Liver (tissue), 3 donors: ENCODE results near the gene HNRNPUL2.

Experiments
- CTCF ChIP-seq: fragments of 150-350 bp; IDR thresholded peaks from 2 replicates; pipeline ENCODE4 v1.5.1; 2017; ENCODE audit warnings: improper control_type of control experiment, low read depth, low read length; ENCODE audit not compliant: missing input control
- FOXA1 ChIP-seq: IDR thresholded peaks from 2 replicates; pipeline ENCODE4 v1.6.1; 2016; ENCODE audit warnings: antibody characterized with exemption
- HNF4A ChIP-seq, 2 donors: conservative IDR thresholded peaks; 2 replicates each; pipeline ENCODE4 v1.6.1; 2016; ENCODE audit warnings: antibody characterized with exemption in 2 of 2, mild to moderate bottlenecking in 2 of 2
- JUND ChIP-seq, 2 donors: IDR thresholded peaks; 2 replicates each; pipeline ENCODE4 v1.6.1; 2016; ENCODE audit warnings: antibody characterized with exemption in 2 of 2
- MAX ChIP-seq: IDR thresholded peaks from 2 replicates; pipeline ENCODE4 v1.6.1; 2016; ENCODE audit warnings: antibody characterized with exemption
- RAD21 ChIP-seq, 2 donors: IDR thresholded peaks; 2 replicates each; pipeline ENCODE4 v1.6.1; 2016; ENCODE audit warnings: antibody characterized with exemption in 2 of 2, mild to moderate bottlenecking in 2 of 2
- REST ChIP-seq: IDR thresholded peaks from 2 replicates; pipeline ENCODE4 v1.6.1; 2016; ENCODE audit warnings: antibody characterized with exemption, mild to moderate bottlenecking
- RXRA ChIP-seq, 2 donors: IDR thresholded peaks; 2 replicates each; pipeline ENCODE4 v1.6.1; 2017 to 2018; ENCODE audit warnings: antibody characterized with exemption in 2 of 2, mild to moderate bottlenecking in 1 of 2
- SP1 ChIP-seq: IDR thresholded peaks from 2 replicates; pipeline ENCODE4 v1.6.1; 2018; ENCODE audit warnings: antibody characterized with exemption, mild to moderate bottlenecking
- TAF1 ChIP-seq: conservative IDR thresholded peaks from 2 replicates; pipeline ENCODE4 v1.6.1; 2016; ENCODE audit warnings: antibody characterized with exemption, mild to moderate bottlenecking
- YY1 ChIP-seq: IDR thresholded peaks from 2 replicates; pipeline ENCODE4 v1.6.1; 2016; ENCODE audit warnings: antibody characterized with exemption, mild to moderate bottlenecking
- TF ChIP-seq, protein P1 (sequence below): IDR thresholded peaks from 2 replicates; pipeline ENCODE4 v1.6.1; 2016; ENCODE audit warnings: antibody characterized with exemption
- TF ChIP-seq, protein P2 (sequence below): IDR thresholded peaks from 2 replicates; pipeline ENCODE4 v1.6.1; 2016; ENCODE audit warnings: antibody characterized with exemption
- donor health status: healthy.
- donor health status: healthy.

DNA sequence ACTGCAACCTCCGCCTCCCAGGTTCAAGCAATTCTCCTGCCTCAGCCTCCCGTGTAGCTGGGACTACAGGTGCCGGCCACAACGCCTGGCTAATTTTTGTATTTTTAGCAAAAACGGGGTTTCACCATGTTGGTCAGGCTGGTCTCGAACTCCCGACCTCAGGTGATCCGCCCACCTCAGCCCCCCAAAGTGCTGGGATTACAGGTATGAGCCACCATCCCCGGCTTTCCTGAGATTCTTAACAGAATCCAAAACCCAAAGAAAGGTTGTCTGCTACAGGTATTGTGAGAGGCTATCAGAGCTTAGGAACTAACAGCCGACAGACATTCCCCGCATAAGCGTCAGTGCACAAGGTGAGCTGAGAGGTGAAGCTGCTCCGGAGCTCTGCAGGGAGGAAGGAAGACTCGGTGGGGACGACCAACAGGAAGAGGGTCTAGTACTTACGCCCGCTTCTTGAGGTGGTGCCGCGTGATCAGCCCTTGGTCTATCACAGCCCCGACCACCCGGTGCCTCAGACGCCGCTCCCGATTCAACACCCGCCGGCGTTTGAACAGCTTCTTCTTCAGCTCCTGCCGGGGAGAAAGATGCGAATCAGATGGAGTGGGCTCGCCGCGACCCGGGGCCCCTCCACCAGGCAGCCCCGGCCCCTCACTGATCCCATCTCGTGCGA, 62.7 kb downstream of the HNRNPUL2 start:
- TF ChIP-seq CTCF: no peak
- no peak for TF ChIP-seq MAX
- TF ChIP-seq REST: no peak
- no peak for TF ChIP-seq YY1
- TF ChIP-seq, protein P1, sequence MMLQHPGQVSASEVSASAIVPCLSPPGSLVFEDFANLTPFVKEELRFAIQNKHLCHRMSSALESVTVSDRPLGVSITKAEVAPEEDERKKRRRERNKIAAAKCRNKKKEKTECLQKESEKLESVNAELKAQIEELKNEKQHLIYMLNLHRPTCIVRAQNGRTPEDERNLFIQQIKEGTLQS: no peak
- no peak for TF ChIP-seq RAD21 (IDR thresholded peaks at IDR 0.05)
- no peak for TF ChIP-seq TAF1
- no peak for TF ChIP-seq SP1
- no peak for TF ChIP-seq RXRA (IDR thresholded peaks at IDR 0.05)
- no peak for TF ChIP-seq JUND (IDR thresholded peaks at IDR 0.05)
- no peak for TF ChIP-seq FOXA1
- TF ChIP-seq, protein P2, sequence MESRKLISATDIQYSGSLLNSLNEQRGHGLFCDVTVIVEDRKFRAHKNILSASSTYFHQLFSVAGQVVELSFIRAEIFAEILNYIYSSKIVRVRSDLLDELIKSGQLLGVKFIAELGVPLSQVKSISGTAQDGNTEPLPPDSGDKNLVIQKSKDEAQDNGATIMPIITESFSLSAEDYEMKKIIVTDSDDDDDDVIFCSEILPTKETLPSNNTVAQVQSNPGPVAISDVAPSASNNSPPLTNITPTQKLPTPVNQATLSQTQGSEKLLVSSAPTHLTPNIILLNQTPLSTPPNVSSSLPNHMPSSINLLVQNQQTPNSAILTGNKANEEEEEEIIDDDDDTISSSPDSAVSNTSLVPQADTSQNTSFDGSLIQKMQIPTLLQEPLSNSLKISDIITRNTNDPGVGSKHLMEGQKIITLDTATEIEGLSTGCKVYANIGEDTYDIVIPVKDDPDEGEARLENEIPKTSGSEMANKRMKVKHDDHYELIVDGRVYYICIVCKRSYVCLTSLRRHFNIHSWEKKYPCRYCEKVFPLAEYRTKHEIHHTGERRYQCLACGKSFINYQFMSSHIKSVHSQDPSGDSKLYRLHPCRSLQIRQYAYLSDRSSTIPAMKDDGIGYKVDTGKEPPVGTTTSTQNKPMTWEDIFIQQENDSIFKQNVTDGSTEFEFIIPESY: no peak
- TF ChIP-seq HNF4A (conservative IDR thresholded peaks at IDR 0.05): no peak
